ENCODE data around the gene PARVG.

DNA sequence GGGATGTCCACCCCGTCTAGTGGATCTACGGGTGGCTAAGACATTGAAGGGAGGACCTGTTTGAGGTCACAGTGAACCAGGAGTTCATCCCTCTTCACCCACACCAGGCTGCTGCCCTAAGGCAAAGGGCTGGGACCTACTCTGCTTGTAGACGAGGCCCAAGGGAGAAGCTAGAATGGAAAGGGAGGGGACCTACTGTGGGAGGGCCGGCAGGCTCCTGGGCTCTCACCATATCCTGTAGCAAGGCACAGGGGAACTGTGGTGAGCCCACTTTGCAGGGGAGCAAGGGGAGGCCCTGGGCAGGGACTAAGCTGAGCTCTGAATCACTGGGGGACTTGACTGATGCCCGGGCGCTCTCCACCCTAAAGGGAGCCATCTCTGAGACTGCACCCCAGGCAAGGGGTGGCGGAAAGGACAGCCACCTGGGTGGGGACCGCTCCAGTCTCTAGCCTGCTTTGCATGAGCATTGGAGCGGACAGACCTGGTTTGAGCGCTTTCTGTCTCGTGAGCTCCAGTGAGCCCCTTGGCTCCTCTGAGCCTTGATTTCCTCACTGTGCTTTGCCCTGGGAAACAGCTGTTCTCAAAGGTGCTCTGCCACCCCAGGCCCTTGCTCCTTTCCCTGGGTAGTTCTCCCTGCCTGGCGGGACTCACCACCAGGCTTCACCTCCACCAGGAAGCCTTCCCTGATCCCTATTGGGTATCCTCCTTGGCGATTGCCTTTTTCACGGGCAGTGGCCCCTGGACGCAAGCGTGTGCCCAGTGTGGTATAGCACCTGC lies 24.2 kb downstream of the PARVG start:
- TF ChIP-seq POLR2AphosphoS5 (IDR thresholded peaks at IDR 0.05; ENCODE audit: low read depth, low read length) = no peak
- TF ChIP-seq, protein P1, sequence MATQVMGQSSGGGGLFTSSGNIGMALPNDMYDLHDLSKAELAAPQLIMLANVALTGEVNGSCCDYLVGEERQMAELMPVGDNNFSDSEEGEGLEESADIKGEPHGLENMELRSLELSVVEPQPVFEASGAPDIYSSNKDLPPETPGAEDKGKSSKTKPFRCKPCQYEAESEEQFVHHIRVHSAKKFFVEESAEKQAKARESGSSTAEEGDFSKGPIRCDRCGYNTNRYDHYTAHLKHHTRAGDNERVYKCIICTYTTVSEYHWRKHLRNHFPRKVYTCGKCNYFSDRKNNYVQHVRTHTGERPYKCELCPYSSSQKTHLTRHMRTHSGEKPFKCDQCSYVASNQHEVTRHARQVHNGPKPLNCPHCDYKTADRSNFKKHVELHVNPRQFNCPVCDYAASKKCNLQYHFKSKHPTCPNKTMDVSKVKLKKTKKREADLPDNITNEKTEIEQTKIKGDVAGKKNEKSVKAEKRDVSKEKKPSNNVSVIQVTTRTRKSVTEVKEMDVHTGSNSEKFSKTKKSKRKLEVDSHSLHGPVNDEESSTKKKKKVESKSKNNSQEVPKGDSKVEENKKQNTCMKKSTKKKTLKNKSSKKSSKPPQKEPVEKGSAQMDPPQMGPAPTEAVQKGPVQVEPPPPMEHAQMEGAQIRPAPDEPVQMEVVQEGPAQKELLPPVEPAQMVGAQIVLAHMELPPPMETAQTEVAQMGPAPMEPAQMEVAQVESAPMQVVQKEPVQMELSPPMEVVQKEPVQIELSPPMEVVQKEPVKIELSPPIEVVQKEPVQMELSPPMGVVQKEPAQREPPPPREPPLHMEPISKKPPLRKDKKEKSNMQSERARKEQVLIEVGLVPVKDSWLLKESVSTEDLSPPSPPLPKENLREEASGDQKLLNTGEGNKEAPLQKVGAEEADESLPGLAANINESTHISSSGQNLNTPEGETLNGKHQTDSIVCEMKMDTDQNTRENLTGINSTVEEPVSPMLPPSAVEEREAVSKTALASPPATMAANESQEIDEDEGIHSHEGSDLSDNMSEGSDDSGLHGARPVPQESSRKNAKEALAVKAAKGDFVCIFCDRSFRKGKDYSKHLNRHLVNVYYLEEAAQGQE (IDR thresholded peaks at IDR 0.05; ENCODE audit: insufficient read depth in 1 of 2, low read depth in 2 of 2, low read length in 2 of 2) = no peak
- TF ChIP-seq SIN3A (IDR thresholded peaks at IDR 0.05; ENCODE audit: borderline replicate concordance, insufficient read depth, low read length) = no peak

Measured in PFSK-1 (cell line).